ENCODE measurements around the gene THAP8. TPM values are rescaled to one million over a fixed set of nuclear protein-coding genes. Genes with fewer than 3 reads are reported as not detected.

Gene THAP8
- total and polyA plus RNA-seq, 2 of the 13 experiments (the other 11 are each of a cell fraction or from before 2014, with no cell fraction given): 1.7 to 3.7 TPM

- TF ChIP-seq ZNF503 (CRISPR knock-in tag; IDR thresholded peaks at IDR 0.05): no peak
- peak; percentile 70 for TF ChIP-seq ZNF274 (CRISPR knock-in tag; IDR thresholded peaks at IDR 0.05)
- TF ChIP-seq ZNF362 (CRISPR knock-in tag; IDR thresholded peaks at IDR 0.05; ENCODE audit: borderline replicate concordance): no peak; the same call in 1 of the 2 replicates
- TF ChIP-seq REXO4 (CRISPR knock-in tag; IDR thresholded peaks at IDR 0.05; ENCODE audit: borderline replicate concordance): no peak
- no peak for TF ChIP-seq PREB (CRISPR knock-in tag; IDR thresholded peaks at IDR 0.05)
- no peak; the same call in 1 of the 2 replicates for TF ChIP-seq ZNF710 (CRISPR knock-in tag; IDR thresholded peaks at IDR 0.05; ENCODE audit: borderline replicate concordance)
- TF ChIP-seq ZNF784 (CRISPR knock-in tag; IDR thresholded peaks at IDR 0.05; ENCODE audit: borderline replicate concordance): no peak; the same call in 1 of the 2 replicates
- no peak for TF ChIP-seq ZNF34 (CRISPR knock-in tag; IDR thresholded peaks at IDR 0.05; ENCODE audit: borderline replicate concordance)
- no peak for TF ChIP-seq FOXK2 (IDR thresholded peaks at IDR 0.05)
- no peak for TF ChIP-seq ZNF720 (CRISPR knock-in tag; IDR thresholded peaks at IDR 0.05)
- TF ChIP-seq SETDB1 (CRISPR knock-in tag; IDR thresholded peaks at IDR 0.05; ENCODE audit: borderline replicate concordance): no peak
- TF ChIP-seq ZNF652 (CRISPR knock-in tag; IDR thresholded peaks at IDR 0.05; ENCODE audit: borderline replicate concordance, low read depth): no peak
- TF ChIP-seq ZNF574 (CRISPR knock-in tag; IDR thresholded peaks at IDR 0.05): peak; percentile 74
- no peak for TF ChIP-seq LRRFIP1 (CRISPR knock-in tag; conservative IDR thresholded peaks at IDR 0.05)
Measured at GRCh38 chr19:35995048-35995993, 58.8 kb downstream of the THAP8 start, which contains the start of gene SDHAF1 (continued).
